ENCODE measurements around the gene DIDO1. TPM values are rescaled to one million over a fixed set of nuclear protein-coding genes. Genes with fewer than 3 reads are reported as not detected.

DIDO1 gene
- total and polyA plus RNA-seq, 2 of the 13 experiments (the other 11 are each of a cell fraction or from before 2014, with no cell fraction given) = 75.0 to 75.1 TPM

DNA sequence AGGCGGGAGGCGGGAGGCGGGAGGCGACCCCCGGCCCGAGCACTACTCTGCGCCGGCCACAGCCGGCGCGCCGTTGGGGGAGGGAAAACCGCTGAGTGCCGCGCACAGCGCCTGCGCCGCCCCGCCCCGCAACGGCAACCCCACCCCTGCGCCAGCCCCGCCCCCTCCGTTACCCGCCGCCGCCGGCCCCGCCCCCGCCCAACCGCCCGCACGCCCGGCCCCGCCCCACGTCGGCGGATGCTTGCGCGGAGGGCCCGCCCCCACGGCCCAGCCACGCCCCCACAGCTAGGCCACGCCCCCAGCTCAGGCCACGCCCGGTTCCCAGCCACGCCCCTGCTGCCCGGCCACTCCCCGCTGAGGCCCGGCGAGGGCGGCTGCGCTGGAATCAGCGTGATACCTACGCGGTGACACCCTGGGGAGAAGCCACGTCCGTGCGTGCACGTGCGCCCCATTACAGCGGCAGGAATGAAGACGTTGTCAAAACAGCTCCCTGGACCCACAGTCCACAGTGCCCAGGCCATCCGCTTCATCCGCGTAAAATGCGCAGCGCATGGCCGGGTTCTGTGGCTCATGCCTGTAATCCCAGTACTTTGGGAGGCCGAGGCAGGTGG, 64.5 kb downstream of the DIDO1 start, which contains the start of gene TCFL5 (continued):
- TF ChIP-seq ZNF607 (CRISPR knock-in tag; IDR thresholded peaks at IDR 0.05; ENCODE audit: borderline replicate concordance) (peak; percentile 97), KDM2A (CRISPR knock-in tag; IDR thresholded peaks at IDR 0.05; ENCODE audit: borderline replicate concordance, low read depth) (peak; percentile 95), PHF21A (CRISPR knock-in tag; IDR thresholded peaks at IDR 0.05) (peak; percentile 72; the same call in 1 of the 2 replicates), IKZF1 (IDR thresholded peaks at IDR 0.05) (no peak), HOXD1 (CRISPR knock-in tag; IDR thresholded peaks at IDR 0.05) (peak; percentile 92), HOXA3 (CRISPR knock-in tag; IDR thresholded peaks at IDR 0.05) (peak; percentile 96), NFRKB (IDR thresholded peaks at IDR 0.05) (no peak), KMT2B (CRISPR knock-in tag; IDR thresholded peaks at IDR 0.05) (peak; percentile 82), ZMYM3 (CRISPR knock-in tag; IDR thresholded peaks at IDR 0.05) (peak; percentile 91), ARNT (IDR thresholded peaks at IDR 0.05) (no peak), CHD4 (IDR thresholded peaks at IDR 0.05; ENCODE audit: borderline replicate concordance, low read length) (no peak), ZNF460 (CRISPR knock-in tag; IDR thresholded peaks at IDR 0.05; ENCODE audit: borderline replicate concordance) (no peak; the same call in 1 of the 2 replicates), ZMAT3 (CRISPR knock-in tag; conservative IDR thresholded peaks at IDR 0.05) (peak; percentile 93), ATRX (CRISPR knock-in tag; IDR thresholded peaks at IDR 0.05; ENCODE audit: borderline replicate concordance) (no peak), ZNF33B (CRISPR knock-in tag; IDR thresholded peaks at IDR 0.05) (peak; percentile 98)
- TF ChIP-seq, protein P1, sequence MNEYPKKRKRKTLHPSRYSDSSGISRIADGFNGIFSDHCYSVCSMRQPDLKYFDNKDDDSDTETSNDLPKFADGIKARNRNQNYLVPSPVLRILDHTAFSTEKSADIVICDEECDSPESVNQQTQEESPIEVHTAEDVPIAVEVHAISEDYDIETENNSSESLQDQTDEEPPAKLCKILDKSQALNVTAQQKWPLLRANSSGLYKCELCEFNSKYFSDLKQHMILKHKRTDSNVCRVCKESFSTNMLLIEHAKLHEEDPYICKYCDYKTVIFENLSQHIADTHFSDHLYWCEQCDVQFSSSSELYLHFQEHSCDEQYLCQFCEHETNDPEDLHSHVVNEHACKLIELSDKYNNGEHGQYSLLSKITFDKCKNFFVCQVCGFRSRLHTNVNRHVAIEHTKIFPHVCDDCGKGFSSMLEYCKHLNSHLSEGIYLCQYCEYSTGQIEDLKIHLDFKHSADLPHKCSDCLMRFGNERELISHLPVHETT (CRISPR knock-in tag; conservative IDR thresholded peaks at IDR 0.05) = peak; percentile 85; the same call in 1 of the 2 replicates
- TF ChIP-seq, protein P2, sequence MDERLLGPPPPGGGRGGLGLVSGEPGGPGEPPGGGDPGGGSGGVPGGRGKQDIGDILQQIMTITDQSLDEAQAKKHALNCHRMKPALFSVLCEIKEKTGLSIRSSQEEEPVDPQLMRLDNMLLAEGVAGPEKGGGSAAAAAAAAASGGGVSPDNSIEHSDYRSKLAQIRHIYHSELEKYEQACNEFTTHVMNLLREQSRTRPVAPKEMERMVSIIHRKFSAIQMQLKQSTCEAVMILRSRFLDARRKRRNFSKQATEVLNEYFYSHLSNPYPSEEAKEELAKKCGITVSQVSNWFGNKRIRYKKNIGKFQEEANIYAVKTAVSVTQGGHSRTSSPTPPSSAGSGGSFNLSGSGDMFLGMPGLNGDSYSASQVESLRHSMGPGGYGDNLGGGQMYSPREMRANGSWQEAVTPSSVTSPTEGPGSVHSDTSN (CRISPR knock-in tag; IDR thresholded peaks at IDR 0.05) = no peak; the same call in 1 of the 2 replicates
- TF ChIP-seq, protein P3, sequence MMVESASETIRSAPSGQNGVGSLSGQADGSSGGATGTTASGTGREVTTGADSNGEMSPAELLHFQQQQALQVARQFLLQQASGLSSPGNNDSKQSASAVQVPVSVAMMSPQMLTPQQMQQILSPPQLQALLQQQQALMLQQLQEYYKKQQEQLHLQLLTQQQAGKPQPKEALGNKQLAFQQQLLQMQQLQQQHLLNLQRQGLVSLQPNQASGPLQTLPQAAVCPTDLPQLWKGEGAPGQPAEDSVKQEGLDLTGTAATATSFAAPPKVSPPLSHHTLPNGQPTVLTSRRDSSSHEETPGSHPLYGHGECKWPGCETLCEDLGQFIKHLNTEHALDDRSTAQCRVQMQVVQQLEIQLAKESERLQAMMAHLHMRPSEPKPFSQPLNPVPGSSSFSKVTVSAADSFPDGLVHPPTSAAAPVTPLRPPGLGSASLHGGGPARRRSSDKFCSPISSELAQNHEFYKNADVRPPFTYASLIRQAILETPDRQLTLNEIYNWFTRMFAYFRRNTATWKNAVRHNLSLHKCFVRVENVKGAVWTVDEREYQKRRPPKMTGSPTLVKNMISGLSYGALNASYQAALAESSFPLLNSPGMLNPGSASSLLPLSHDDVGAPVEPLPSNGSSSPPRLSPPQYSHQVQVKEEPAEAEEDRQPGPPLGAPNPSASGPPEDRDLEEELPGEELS (CRISPR knock-in tag; IDR thresholded peaks at IDR 0.05) = peak; percentile 64
- TF ChIP-seq, protein P4, sequence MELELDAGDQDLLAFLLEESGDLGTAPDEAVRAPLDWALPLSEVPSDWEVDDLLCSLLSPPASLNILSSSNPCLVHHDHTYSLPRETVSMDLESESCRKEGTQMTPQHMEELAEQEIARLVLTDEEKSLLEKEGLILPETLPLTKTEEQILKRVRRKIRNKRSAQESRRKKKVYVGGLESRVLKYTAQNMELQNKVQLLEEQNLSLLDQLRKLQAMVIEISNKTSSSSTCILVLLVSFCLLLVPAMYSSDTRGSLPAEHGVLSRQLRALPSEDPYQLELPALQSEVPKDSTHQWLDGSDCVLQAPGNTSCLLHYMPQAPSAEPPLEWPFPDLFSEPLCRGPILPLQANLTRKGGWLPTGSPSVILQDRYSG (CRISPR knock-in tag; IDR thresholded peaks at IDR 0.05) = peak; percentile 95
- TF ChIP-seq, protein P5, sequence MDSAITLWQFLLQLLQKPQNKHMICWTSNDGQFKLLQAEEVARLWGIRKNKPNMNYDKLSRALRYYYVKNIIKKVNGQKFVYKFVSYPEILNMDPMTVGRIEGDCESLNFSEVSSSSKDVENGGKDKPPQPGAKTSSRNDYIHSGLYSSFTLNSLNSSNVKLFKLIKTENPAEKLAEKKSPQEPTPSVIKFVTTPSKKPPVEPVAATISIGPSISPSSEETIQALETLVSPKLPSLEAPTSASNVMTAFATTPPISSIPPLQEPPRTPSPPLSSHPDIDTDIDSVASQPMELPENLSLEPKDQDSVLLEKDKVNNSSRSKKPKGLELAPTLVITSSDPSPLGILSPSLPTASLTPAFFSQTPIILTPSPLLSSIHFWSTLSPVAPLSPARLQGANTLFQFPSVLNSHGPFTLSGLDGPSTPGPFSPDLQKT (CRISPR knock-in tag; IDR thresholded peaks at IDR 0.05; ENCODE audit: borderline replicate concordance) = no peak
- TF ChIP-seq, protein P6, sequence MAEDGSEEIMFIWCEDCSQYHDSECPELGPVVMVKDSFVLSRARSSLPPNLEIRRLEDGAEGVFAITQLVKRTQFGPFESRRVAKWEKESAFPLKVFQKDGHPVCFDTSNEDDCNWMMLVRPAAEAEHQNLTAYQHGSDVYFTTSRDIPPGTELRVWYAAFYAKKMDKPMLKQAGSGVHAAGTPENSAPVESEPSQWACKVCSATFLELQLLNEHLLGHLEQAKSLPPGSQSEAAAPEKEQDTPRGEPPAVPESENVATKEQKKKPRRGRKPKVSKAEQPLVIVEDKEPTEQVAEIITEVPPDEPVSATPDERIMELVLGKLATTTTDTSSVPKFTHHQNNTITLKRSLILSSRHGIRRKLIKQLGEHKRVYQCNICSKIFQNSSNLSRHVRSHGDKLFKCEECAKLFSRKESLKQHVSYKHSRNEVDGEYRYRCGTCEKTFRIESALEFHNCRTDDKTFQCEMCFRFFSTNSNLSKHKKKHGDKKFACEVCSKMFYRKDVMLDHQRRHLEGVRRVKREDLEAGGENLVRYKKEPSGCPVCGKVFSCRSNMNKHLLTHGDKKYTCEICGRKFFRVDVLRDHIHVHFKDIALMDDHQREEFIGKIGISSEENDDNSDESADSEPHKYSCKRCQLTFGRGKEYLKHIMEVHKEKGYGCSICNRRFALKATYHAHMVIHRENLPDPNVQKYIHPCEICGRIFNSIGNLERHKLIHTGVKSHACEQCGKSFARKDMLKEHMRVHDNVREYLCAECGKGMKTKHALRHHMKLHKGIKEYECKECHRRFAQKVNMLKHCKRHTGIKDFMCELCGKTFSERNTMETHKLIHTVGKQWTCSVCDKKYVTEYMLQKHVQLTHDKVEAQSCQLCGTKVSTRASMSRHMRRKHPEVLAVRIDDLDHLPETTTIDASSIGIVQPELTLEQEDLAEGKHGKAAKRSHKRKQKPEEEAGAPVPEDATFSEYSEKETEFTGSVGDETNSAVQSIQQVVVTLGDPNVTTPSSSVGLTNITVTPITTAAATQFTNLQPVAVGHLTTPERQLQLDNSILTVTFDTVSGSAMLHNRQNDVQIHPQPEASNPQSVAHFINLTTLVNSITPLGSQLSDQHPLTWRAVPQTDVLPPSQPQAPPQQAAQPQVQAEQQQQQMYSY (CRISPR knock-in tag; IDR thresholded peaks at IDR 0.05) = peak; percentile 48; the same call in 1 of the 2 replicates

All from HepG2 (cell line).